NCI-H524 treated with DMSO at 0.1 percent for 48 hours (cell line): ENCODE data around the gene SKAP1.

Source experiments
- DNase-seq: peaks from one replicate; lab custom pipeline; 2025; lab: John Stamatoyannopoulos, UW

SKAP1 gene

DNA sequence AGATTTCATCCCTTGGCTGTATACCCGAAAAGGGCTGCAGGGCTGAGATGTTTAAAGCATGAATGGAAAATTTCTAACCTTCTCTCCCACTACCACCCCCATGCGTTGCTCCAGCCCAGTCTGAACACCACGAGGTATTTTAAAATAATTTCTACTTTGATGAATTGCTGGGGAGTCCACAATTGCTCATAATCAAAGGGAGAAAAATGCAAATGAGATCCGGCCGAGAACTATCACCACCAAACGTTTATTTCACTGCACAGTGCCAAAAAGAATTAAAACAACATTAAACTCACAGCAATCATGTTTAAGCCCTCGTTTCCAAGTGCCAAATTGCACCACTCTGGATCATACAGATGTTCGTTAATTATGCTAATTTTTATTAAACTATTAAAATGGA, 285.8 kb downstream of the SKAP1 start:
- no peak for DNase-seq

DNA sequence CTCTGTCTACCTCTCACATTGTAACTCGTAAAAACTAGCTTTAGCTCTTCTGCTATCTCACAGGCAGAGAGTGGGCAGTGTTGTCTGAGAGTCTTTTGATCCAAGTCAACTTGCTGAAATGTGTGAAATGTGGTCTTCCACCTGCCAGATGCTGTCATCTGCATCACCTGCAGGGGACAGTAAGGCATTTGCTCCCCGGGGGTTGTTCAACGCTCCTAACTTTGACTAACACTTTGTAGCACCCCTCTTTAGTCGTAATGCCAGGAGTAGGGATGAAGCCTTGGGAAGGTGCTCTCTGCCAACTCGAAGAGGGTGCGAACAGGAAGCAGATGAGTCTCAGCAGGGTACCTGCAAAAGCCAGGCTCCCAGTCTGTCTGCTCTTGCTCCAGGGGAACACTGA, 286.4 kb downstream of the SKAP1 start:
- DNase-seq = no peak

DNA sequence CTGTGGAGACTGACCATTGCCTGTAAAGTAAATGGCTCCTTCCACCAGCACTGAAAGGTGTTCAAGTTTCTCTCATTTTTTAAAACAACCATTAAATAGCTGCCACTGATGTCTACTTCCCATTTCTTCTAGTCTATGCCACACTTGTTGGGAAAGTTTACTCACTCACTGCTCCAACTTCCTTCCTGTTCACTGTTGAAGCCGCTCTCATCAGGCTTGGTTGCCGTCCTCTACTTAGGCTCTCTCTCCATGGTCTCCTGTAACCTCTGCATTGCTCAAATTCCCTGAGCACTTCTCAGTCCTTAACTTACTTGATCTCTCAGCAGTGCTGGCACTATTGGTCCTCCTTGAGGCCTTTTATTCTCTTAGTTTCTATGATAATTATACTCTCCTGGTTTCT, 290.1 kb downstream of the SKAP1 start:
- DNase-seq = no peak

DNA sequence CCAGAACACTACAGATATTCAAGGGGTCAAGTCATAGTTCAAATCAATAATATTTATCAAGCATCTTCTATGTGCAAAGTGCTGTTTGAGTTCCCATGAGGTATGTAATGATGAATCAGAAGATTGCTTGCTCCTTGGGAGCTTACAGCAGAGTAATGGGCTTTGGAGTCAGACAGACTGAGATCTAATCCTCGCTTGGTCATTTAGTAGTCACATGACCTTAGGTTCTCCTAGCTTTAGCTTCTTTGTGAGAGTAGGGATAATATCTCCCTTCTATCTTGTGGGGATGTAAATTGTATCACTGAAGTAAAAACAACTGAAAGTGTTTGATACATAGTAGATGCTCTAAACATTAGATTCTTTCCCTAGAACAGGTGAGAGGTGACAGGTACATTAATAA, 292.4 kb downstream of the SKAP1 start:
- DNase-seq = no peak

DNA sequence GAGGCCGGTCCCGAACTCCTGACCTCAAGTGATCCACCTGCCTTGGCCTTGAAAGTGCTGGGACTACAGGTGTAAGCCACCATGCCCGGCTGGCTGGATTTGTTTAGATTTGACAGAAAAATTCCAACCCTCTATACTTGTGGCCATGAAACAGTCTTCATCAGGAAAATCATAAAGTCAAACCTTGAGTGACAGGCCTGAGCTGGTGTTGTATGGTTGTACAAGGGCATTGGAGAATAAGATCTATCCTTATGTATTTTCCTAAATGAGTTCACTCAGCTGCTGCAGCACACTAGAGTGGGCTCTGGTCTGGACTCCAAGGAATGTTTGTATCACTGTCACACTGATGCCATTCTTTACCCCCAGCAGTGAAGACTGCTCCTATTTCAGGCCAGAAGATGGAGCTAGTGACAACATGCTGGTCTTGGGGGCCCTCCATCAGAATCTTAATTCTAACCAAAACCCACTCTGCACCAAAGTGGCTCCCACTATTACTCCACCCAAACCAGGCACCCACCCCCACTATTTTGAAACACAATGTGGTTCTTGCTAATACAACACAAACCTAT, 295.0 kb downstream of the SKAP1 start:
- DNase-seq = no peak

DNA sequence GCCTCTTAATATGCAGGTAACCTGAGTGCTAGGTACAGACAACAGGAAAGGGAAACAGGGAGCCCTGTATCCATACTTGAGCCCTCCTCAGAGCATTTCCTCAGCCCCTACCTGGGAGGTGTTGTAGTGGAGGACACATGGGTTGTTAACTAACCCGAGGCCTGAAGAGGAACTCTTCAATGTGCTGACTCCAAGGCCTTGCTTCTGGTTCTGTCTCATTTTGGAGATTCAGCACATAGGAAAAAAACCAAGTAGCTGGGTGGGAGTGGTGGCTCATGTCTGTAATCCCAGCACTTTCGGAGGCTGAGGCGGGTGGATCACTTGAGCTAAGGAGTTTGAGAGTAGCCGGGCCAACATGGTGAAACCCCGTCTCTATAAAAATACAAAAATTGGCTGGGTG, 297.6 kb downstream of the SKAP1 start:
- DNase-seq = no peak

DNA sequence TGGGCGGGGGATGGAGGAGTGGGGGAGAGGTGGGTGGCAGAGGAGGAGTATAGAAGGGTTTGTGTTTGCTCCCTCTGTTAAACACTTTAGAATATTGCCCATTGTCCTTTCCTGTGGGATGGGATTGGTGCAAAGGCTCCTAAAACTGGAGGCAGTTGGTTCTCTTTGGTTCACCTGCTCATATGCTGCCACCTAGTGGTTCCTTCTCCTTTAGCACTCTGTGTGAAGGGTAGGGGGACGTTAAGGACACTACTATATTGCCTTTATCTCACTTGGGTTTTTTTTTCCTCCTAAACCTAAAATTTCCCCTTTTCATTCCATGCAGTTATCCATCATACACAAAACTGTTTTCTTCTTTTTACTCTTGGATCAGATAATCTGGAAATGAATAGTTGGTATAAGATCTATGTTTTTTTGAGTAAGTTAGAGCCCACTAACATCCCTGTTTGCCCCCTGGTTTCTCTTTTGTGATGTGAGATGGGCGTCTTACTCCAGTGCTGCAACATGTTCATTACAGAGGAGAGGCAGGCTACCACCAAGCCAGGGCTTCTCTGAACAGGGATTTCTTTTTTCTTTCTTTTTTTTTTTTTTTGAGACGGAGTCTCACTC, 298.7 kb downstream of the SKAP1 start:
- DNase-seq = no peak

DNA sequence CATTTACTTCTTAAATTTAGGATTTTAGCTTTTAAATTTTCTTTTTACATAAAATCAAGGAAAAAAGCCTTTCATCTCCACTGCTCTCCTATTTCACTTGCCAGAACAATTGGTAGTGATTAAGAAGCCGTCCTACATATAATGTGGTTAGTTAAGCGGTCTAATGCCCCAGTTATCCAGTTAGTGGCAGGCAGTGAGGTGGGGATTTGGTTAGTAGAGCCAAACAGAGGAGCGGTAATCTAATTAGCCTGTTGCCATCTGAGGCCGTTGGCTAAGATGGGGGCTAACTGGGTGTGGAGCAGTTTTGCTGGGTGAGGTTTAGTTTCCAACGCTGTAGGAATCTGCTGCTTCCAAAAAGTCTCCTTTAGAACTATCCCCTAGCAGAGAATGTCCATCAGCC, 300.0 kb downstream of the SKAP1 start:
- DNase-seq = peak; percentile 42

DNA sequence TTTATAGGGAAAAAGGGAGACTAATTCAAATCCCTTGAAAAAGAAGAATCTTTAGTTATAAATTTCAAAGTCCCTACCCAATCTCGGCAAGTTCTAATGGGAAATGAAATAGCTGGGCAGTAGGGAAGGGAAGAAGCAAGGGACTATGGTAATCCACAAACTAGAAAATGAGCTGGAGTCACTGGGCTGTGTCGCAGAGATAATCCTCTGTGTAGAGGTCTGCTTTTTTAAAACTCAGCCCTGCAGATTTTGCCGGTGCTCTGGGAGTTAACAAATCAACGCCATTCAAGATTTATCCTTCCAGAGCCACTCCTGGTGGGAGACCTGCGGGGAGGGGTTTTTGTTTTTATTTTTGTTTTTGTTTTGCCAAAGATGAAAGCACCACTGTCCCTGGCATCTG, 301.6 kb downstream of the SKAP1 start:
- peak; percentile 37 for DNase-seq

DNA sequence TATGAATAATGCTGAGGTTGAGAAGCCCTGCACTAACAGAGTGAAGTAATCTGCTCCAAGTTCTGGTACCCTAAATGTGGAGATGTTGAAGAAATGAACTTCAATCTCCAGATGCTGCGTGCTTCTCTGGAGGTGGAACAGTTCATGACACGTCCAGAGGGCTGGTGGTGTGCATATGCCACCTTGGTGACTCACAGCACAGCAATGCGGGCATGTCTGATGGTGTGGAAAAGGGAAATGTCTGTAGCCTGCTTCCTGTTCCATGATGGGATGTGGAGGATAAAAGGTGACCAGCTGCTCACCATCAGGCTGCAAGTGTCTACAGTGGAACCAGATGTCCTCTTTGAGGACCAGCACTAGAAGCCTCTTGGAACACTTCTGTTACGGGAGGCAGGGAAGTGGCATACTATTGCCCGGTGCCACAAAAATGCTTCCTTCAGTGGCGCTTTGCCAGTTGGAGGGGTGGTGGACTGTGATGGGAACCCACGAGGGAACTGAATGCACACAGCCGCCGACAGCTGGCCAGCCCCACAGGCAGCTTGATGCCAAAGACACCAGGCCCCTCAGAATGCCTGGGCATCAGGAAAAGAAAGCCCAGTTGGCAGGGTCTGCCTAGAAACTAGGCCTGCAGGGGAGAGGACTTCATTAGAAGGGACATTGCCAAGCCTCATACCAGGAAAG, 302.5 kb downstream of the SKAP1 start:
- peak; percentile 62 for DNase-seq

DNA sequence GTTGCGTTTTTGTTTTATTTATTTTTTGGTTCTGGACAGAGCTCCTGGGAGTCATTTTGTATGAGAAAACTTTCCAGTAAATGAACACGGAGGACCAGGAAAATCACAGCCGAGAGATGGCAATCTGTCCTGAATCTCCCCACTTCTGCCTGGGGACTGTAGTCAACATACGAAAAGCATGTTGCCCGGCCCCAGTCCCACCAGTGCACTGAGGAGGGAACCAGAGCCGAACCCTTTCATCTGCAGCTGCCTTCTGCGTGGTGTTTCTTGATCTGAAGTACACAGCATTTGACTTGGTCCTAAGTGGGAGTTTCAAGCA, 303.5 kb downstream of the SKAP1 start:
- no peak for DNase-seq

DNA sequence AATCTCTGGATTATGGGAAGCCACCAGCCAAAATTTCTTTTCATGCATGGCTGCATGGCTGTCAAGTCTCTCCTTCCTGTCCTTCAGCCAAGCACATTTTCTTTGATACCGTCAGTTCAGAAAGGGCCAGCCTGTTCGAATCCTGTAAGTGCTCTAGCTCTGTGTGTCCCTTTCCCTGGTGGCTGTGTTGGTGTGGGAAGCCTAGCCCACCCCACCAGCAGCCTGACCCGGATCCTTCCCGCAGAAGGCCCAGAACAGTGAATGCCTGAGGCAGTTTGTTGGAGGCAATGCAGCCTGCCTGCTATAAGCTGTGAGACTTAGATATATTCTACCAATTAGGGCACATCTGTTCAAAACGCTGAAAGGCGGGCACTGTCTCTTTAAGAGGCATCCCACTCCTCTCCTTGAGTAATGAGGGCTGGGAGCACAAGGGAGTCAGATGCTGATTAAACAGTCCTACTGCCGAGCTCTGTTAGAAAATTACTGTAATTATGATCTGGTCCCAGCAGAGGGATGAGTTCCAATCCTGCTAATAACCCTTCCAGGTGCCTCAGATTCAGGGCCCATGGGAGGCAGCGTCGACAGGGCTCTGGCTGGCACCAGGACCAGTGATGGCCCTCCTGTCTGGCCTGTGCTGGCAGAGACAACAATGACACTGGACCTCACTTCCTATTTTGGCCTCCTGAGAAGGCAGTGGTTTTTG, 304.0 kb downstream of the SKAP1 start:
- no peak for DNase-seq

DNA sequence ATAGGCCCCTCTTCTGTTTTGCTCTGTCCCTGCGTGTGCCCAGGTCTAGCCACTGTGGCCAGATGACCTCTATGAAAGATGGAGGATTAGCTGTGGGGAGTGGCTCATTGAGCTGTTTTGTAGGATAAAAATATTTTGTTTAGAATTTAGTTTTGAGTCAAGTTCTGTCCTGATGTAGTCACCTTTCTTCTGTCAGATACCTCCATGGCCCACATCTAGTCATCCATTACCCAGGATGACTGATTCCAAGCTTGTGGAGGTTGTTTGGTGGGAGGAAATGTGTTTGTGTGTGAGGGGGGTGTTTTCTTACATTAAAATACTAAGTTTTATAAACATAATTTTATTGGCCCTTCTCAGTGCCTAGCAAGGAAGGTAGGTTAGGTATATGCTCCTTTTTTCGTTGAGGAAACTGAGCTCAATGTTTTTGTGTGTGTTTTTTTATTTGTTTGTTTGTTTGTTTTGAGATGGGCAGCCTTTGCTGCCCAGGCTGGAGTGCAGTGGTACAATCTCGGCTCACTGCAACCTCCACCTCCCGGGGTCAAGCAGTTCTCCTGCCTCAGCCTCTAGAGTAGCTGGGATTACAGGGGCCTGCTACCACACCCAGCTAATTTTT, 306.1 kb downstream of the SKAP1 start:
- no peak for DNase-seq

DNA sequence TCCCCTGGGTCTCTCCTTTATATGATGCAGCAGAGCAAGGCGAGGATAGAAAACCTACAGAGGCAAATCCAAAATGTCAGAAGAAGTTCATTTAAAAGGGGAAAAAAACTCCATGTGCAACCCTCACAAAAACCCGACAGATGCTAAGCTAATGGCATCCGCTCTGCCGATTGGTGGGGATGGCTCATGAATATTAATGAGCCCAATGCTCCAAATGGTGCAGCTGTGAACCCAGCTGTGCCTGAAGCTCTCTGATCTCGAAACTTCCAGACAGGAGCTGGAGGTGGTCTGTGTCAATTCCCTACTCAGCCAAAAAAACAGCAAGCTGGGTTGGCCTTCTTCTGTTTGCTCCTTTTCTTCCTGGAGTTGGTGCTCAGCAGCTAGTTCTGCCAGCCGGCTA, 306.9 kb downstream of the SKAP1 start:
- peak; percentile 63 for DNase-seq

DNA sequence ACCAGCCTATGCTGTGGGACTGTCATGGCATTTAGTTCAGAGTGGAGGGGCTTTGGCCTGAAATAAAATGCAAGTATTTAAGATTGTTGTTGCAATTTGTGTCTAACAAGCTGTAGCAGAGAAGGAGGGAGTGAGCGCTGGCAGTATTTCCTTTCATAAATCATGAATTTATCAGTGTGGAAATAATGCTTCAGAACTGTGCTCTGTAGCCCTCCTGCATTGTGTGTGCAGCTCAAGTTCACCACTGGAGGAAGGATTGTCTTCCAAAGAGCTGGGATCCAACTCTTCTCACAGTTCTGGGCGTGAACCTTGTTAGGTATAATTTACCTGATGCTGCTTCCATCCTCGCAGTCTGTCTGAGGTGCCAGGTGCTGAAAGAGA, 307.4 kb downstream of the SKAP1 start:
- no peak for DNase-seq

DNA sequence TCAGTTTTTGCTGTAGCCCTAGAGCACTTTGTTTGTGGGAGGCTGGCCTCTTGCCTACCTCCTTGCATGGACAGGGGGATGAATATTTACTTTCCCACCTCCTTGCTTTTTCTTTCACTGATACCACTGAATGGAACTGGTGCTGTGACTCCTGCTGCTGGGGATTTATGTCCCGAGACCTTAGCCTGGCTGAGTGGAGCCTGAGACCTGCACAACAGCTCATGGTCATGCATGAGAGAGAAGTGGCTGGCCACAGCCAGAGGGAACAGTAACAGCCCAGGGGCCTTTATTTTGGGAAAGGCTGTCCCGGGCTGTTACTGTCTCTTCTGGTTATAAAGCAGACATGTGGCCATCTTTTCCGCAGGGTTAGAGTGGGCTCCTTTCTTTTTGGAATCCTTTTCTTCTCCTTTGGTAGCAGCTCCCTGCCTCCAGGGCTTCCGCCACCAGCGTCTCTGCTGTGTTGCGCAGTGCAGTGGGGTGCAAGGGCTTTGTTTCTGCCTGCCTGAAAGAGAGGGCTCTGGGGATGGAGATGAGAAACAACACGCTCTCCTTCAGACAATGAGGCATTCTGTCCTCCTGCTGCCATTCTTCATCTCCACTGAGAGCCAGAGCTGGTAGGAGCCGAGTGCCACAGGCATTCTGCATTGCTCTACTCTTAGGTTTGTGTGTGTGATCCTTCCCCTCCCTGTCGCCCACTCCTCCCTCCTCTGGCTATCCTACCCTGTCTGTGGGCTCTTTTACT, 307.9 kb downstream of the SKAP1 start:
- no peak for DNase-seq

DNA sequence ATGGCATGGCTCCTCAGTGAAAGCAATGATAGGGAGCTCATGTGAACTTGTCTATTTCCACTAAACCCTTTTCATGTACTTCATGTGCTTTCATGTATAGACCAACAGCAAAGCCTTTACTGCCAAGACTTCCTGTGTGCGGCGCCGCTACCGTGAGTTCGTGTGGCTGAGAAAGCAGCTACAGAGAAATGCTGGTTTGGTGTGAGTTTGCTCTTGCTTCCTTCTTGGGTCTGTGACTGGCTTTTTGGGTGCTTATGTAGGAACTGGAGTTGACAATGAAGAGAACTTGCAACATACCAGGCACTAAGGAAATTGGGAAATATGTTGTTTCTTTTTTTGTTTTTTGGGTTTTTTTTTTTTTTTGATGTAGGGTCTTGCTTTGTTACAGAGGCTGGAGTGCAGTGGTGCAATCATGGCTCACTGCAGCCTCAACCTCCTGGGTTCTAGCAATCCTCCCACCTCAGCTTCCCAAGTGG, 316.8 kb downstream of the SKAP1 start:
- DNase-seq = no peak

DNA sequence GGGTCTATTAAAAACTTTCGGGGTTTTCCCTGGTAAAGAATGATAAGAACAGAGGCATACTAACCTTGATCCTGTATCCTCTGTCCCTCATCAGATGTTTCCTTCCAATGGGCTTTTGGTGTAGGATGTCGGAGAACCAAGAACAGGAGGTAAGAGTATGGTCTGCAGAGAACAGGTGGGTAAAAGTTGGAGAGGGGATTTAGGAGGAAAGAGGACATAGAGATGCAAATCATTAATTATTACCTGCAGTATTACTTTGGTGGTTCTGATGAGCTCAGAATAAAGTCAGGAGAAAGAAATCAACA, 318.1 kb downstream of the SKAP1 start:
- DNase-seq = no peak

DNA sequence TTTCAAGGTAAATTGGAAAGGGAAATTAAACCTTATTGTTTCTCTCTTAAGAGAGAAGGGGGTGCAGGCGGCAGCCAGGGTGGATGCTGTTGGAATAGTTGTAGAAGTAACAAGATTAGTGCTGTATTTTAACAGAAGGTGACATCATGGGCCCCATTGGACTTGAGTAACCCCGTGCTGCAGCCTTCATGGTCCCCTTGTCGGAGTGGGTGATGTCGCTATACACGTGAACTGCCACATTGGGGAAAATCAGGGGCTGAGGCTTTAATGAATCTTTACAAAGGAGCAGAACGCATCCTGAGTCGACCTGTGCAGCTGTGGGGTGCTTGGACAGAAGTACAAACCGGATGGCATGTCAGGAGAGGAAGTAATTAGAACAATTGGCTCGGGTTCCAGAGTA, 319.3 kb downstream of the SKAP1 start:
- DNase-seq = no peak

DNA sequence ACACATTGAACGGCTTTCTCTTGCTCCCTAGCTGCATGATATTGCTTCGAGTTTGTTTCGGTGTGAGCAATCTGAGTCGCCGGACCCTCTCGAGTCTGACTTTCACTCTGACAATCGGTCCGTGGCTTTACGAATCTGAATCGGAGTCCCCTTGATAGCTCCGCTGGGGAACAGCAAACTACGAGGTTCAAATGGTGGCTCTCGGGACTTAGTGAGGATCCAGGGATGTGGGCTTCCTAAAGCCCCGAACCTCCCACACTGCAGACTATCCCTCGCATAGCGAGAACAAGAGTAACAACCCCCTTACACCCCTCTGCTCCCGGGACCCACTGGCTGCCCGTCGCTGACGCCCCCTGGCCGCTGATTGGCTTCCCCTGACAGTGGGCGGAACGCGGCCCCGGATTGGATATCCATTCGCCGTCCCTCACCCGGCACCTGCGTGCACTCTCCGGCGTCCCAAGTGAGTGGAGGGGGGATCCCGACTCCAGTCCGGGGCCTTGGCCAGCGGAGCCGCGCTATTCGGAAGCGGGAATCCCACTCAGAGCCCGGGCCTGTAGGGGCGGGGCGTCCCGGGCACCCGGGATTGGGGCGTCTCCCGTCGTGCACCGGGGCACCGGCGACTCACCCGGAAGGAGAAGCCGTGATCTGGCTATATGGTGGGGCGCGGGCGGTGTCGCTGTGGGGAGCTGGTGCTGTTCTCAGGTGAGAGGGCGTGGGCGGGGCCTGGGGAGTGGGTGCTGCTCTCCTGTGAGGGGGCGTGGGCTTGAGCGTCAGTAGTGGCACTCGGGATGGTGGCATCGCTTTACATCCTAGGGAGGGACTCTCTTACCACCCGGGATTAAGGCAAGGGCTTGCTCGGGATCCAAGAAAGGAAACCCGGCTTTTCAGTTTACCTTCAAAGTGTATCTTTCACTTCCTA, 322.6 kb downstream of the SKAP1 start, which contains the start of gene SNX11:
SNX11 (plus strand) TSS at position 630 of the 919 bp plus-strand sequence. CDS start 4,278 bp downstream, outside the sequence.
- peak; percentile 78 for DNase-seq

DNA sequence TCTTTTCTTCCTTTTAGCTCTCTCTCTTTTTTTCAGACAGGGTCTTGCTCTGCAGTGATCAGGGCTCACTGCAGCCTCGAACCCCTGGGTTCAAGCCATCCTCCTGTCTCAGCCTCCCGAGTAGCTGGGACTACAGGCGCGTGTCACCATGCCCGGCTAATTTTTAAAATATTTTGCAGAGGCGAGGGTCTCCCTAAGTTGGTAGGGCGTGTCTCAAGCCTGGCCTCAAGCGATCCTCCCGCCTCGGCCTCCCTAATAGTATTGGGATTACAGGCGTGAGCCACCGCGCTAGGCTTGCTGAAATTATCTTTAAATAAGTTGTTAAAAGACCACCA, 323.2 kb downstream of the SKAP1 start:
- no peak for DNase-seq
